HPDE6-E6E7 (cell line): ENCODE measurements around the gene GGA1.

ENCODE experiments used
- DNase-seq: peaks from one replicate; pipeline ENCODE4 v3.0.0; 2011; ENCODE audit warnings: missing footprints; ENCODE audit errors: extremely low spot score

GGA1 gene, protein sequence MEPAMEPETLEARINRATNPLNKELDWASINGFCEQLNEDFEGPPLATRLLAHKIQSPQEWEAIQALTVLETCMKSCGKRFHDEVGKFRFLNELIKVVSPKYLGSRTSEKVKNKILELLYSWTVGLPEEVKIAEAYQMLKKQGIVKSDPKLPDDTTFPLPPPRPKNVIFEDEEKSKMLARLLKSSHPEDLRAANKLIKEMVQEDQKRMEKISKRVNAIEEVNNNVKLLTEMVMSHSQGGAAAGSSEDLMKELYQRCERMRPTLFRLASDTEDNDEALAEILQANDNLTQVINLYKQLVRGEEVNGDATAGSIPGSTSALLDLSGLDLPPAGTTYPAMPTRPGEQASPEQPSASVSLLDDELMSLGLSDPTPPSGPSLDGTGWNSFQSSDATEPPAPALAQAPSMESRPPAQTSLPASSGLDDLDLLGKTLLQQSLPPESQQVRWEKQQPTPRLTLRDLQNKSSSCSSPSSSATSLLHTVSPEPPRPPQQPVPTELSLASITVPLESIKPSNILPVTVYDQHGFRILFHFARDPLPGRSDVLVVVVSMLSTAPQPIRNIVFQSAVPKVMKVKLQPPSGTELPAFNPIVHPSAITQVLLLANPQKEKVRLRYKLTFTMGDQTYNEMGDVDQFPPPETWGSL

GRCh38 chr22:37608477-37609239 lies at the start of gene GGA1:
Gene GGA1 (plus strand): TSS chr22:37608834. CDS start chr22:37608861, 27 bp downstream.
- DNase-seq = peak; percentile 83

DNA sequence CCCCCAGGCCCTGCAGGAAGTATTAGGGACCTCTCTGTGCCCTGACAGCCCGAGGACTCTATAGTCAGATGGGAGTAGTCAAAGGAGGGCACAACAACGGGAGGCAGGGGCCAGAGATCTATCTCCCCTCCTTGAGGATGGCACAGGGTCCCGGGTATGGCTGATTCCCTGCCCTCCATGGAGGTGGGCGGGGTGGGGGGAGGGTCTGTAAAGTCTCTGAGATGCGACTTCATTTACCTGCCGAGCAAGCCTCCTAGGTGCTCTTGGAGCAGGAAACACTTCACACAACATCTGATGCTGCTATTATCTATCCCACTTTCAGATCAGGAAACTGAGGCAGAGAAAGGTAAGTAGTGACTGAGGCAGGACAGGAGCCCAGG lies 49.1 kb upstream of the GGA1 start:
- DNase-seq = no peak

DNA sequence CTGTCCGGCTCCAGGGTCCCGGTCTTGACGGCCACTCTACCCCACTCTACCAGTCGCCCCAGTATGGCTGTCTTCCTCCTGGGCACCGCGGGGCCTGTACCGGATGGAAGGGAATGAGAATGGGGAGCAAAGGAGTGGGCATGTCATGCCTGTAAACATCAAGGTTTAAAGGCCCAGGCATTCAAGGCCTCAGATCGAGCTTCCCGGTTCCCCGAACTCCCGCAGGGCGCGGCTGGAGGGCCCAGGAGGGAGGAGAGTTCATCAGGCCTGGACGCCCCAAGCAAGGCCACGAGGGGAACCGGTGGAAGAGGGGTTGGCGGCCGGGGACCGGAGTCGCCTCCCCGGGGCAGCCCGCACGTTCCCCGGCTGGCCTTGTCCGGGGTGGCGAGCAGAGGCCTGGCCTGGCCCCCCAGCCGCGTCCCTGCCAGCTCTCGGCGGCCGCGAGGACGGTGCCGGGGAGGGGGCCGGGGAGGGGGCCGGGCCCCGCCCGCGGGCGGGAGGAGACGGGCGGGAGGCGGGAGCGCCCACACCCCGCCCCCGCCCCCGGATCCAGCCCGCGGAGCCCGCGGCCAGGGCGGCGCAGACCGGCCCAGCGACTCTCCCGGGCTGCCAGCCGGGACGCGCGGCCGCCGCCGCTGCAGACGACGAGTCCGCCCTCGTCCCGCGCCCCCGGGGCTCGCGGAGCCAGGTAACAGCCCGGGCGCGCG lies 48.6 kb upstream of the GGA1 start, which contains the start of gene CDC42EP1:
Gene CDC42EP1, plus strand, starts transcription at position 580 of the 707 bp plus-strand sequence. CDS start 5,870 bp downstream, outside the sequence.
- no peak for DNase-seq

- DNase-seq = no peak
Measured at GRCh38 chr22:37560608-37561211, 47.9 kb upstream of the GGA1 start.

- DNase-seq = peak; percentile 71
Measured at GRCh38 chr22:37561212-37562048, 47.2 kb upstream of the GGA1 start.

- DNase-seq = no peak
Measured at GRCh38 chr22:37562049-37562875, 46.4 kb upstream of the GGA1 start.

DNA sequence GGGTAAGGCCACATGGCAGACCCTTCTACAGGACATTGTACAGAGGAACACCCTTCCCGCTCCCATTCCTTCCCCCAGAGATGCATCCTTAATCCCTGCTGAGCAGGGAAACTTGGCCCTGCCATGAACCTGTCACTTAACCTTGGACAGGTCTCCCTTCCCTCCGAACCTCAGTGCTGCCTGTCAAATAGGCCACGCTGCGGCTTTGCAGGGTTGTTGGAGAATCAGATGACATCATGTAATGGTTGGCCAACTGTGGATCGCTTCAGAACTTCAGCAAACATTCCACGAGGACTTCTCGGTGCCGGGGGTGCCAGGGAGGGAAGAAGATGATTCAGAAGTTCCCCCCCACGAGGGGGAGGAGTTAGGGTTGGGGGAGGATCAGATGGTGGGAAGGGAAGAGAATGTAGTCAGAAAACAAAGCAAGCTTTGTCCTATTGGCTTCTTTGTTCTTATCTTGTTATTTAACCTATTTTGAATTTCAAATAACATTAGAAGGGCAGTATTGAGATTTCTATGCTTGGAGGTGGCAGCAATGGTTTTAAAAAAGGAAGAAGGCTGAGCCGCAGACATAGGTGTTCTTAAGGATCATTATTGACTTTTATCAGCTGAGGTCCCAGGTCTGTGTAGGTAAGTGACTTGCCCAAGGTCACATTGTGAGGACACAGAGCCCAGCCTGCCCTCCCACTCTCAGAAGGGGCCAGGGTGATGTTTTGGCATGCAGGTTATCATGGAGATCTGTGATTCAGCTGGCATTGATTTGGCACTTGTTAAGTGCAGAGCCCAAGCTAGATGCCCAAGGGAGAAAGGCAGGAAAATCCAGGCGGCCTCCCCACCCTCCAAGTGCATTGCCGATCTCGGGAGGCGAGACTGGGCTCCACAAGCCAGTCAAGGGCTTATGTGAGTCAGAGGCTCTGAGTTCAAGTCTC lies 45.2 kb upstream of the GGA1 start:
- peak; percentile 60 for DNase-seq

GRCh38 chr22:37564111-37564711 lies 44.4 kb upstream of the GGA1 start:
- no peak for DNase-seq

DNA sequence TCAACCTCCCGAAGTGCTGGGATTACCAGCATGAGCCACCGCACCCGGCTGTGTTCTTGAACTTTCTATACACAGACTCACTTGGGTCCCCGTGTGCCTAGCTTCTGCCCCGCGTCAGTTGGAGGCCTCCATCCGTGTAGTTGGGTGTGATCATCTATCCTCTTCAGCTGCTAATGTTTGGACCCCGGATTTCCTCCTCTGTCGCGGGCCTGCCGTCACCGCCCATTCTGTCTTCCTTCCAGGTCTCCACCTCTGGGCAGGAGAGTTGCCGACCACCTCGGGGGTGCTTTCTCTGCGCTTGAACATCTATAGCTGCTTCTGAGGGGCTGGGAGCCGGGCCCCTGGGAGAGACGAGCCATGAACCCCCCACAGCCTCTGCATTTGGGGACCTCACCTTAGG lies 42.8 kb upstream of the GGA1 start:
- DNase-seq = no peak

DNA sequence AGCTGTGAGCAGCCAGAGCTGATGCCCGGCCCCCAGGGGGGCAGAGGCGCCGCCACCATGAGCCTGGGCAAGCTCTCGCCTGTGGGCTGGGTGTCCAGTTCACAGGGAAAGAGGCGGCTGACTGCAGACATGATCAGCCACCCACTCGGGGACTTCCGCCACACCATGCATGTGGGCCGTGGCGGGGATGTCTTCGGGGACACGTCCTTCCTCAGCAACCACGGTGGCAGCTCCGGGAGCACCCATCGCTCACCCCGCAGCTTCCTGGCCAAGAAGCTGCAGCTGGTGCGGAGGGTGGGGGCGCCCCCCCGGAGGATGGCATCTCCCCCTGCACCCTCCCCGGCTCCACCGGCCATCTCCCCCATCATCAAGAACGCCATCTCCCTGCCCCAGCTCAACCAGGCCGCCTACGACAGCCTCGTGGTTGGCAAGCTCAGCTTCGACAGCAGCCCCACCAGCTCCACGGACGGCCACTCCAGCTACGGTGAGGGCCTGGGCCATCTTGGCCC lies 42.3 kb upstream of the GGA1 start:
- no peak for DNase-seq

- peak; percentile 73 for DNase-seq
Measured at GRCh38 chr22:37566903-37567798, 41.5 kb upstream of the GGA1 start.

- DNase-seq = no peak
Measured at GRCh38 chr22:37568012-37568411, 40.6 kb upstream of the GGA1 start.

DNA sequence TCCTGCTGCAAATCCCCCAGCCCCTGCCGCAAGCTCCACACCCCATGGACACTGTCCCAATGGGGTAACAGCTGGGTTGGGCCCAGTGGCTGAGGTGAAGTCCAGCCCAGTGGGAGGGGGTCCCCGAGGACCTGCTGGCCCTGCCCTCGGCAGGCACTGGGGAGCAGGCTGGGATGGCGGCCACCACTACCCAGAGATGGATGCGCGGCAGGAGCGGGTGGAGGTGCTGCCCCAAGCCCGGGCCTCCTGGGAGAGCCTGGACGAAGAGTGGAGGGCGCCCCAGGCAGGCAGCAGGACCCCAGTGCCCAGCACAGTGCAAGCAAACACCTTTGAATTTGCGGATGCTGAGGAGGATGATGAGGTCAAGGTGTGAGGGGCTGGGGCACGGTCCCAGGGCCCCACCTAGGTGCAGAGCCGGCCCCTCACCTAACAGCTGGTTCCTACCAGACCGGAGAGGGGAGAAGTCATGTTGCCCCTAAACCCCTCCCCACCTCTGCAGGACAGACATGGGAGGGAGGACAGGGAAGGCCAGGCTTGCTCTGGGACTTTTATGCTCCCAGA lies 40.1 kb upstream of the GGA1 start:
- no peak for DNase-seq

GRCh38 chr22:37569009-37569920 lies 39.4 kb upstream of the GGA1 start:
- no peak for DNase-seq

DNA sequence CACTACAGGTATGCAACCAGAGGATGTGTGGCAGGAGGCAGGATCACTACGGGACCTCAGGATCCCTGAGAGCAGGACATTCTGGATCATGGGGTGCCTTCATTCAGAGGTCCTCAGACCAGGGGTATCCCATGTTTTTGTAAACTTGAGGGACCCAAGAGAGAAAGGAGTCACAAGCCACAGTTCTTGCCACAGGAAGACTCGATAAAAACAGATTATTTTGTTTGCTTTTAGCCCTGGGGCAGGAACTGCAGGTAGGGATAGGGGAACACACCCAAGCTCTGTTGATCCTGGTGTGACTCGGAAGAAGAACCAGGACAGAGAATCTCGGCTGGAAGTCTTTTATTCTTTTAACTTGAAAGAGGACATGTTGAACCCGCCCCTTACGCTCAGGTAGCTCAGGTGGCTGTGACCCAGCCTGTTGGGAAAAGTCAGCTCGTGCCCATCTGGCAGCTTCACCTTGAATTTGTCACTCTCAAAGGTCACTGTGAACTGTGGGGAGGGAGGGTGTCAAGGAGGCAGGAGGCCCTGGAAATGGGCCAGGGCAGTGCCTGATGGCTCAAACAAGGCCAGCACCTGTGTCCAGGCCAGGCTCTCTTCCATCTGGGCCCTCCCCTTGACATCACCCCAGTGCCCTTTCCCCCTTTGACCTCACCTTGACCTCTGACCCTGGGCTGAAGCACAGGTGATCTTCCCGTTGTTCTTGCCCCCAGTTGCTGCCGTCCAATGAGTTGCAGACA lies 38.5 kb upstream of the GGA1 start:
- no peak for DNase-seq
